ENCODE data around the gene SFI1.
"Not testable (repeated sequence)": the region's sequence is repeated elsewhere in the genome, so short reads cannot be mapped to it uniquely, and the experiment has no call there.

SFI1 gene

DNA sequence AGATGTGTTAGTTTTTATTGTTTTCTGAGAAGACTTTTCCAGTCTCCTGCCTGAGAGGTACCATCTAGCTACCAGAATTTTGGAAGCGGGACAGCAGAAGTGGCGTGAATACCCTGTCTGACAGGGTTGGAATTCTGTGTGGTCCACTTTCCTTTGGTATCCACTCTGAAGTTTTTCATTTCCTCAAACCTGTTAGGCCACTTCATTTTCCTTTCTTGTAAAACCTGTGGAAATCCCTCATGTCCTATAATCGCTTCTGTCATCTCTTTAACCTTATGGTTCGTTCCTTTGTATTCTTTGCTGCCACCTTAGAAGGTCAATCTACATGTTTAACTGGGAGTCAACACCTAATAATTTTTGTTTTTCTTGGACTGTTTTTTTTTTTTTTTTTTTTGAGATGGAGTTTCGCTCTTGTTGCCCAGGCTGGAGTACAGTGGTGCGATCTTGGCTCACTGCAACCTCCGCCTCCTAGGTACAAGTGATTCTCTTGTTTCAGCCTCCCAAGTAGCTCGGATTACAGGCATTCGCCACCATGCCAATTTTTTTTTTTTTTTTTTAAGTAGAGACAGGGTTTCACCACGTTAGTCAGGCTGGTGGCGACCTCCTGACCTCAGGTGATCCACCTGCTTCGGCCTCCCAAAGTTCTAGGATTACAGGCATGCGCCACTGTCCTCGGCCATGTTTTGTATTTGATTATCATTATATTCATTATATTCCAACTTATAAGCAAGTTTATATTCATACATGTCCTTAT is 7.1 kb downstream of the SFI1 start:
- TF ChIP-seq, protein P1, sequence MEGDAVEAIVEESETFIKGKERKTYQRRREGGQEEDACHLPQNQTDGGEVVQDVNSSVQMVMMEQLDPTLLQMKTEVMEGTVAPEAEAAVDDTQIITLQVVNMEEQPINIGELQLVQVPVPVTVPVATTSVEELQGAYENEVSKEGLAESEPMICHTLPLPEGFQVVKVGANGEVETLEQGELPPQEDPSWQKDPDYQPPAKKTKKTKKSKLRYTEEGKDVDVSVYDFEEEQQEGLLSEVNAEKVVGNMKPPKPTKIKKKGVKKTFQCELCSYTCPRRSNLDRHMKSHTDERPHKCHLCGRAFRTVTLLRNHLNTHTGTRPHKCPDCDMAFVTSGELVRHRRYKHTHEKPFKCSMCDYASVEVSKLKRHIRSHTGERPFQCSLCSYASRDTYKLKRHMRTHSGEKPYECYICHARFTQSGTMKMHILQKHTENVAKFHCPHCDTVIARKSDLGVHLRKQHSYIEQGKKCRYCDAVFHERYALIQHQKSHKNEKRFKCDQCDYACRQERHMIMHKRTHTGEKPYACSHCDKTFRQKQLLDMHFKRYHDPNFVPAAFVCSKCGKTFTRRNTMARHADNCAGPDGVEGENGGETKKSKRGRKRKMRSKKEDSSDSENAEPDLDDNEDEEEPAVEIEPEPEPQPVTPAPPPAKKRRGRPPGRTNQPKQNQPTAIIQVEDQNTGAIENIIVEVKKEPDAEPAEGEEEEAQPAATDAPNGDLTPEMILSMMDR (IDR thresholded peaks at IDR 0.05; ENCODE audit: insufficient read depth, missing control alignments), result no peak
- no peak for DNase-seq (ENCODE audit: insufficient read length, low spot score)
- FAIRE-seq, result no peak

DNA sequence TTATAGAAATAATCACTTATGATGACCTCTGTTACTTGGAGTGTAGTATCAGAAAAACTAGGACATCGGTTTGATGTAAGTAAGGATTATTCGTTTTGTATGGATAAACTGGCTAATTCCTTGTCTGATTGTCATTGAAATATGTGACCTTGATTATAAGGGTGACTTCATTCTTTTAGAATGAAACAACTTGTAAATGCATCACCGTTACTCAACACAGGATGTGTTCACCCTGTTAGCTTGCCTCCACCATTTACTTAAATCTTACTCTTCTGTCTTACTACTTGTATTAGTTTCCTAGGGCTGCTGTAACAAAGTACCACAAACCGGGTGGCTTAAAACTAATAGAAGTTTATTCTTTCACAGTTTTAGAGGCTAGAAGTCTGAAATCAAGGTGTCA is 7.9 kb downstream of the SFI1 start:
- TF ChIP-seq, protein P1 (IDR thresholded peaks at IDR 0.05; ENCODE audit: insufficient read depth, missing control alignments), result no peak
- DNase-seq (ENCODE audit: insufficient read length, low spot score) (no peak), FAIRE-seq (no peak)

DNA sequence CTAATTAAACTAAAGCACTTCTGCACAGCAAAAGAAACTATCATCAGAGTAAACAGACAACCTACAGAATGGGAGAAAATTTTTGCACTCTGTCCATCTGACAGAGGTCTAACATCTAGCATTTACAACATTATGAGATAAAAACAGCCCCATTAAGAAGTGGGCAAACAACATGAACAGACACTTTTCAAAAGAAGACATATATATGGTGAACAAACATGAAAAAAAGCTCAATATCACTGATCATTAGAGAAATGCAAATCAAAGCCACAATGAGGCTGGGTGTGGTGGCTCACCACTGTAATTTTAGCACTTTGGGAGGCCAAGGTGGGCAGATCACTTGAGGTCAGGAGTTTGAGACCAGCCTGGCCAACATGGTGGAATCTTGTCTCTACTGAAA is 11.2 kb downstream of the SFI1 start:
- DNase-seq (ENCODE audit: insufficient read length, low spot score); FAIRE-seq: not testable (repeated sequence)

DNA sequence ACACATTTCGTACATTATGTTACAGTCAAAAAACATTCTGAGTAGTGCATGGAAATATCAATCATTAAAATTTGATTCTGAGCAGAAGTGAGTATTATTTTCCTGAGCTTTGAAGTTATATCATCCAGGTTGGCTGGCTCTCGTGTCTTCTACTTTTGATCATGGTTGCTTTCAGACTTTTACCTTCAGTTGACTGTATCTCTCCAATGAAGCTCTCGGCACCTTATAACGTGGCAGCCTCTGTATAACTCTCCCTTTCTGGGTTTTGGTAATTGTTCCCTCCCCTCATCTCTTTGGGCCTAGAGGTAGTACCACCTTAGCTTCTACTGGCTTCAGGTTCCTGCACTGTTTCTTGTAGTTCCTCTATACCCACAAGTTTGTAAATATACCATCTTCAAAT is 12.2 kb downstream of the SFI1 start:
- no peak for FAIRE-seq
- no peak for DNase-seq (ENCODE audit: insufficient read length, low spot score)
- TF ChIP-seq, protein P1 (IDR thresholded peaks at IDR 0.05; ENCODE audit: insufficient read depth, missing control alignments), result no peak

DNA sequence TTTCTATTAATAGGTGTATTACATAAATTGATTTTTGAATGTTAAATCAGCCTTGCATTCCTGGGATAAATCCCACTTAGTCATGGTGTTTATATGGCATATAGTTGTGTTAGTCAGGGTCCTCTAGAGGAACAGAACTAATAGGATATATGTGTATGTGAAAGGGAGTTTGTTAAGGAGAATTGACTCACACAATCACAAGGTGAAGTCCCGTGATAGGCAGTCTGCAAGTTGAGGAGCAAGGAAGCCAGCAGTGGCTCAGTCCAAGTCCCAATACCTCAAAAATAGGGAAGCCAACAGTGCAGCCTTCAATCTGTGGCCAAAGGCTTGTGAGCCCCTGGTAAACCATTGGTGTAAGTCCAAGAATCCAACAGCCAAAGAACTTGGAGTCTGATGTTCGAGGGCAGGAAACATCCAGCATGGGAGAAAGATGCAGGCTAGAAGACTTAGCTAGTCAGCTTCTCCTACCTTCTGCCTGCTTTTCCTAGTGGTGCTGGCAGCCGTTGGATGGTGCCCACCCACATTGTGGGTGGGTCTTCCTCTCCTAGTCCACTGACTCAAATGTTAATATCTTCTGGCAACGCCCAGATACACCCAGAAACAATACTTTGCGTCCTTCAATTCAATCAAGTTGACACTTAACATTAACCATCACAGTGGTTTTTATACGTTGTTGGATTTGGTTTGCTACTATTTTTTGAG is 12.9 kb downstream of the SFI1 start:
- no peak for DNase-seq (ENCODE audit: insufficient read length, low spot score)
- TF ChIP-seq, protein P1 (IDR thresholded peaks at IDR 0.05; ENCODE audit: insufficient read depth, missing control alignments), result no peak
- FAIRE-seq, result no peak

DNA sequence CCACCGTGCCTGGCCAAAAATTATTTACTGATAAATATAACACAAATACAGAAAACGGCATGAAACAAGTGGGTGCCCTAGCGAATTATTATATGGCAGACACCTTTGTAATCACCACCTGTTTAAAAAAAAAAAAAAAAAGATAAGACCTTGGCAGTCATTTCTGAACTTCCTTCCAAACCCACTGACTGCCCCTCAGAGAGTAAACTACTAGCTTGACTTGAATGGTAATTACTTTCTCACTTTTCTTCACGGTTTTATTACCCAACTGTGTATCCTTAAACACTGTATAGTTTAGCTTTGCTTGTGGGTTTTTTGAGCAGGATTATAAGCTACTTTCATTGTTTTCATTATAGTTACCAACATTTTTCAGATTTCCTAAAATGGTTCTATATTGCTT is 23.7 kb downstream of the SFI1 start:
- FAIRE-seq (no peak), DNase-seq (ENCODE audit: insufficient read length, low spot score) (no peak)
- TF ChIP-seq, protein P1 (IDR thresholded peaks at IDR 0.05; ENCODE audit: insufficient read depth, missing control alignments), result no peak

DNA sequence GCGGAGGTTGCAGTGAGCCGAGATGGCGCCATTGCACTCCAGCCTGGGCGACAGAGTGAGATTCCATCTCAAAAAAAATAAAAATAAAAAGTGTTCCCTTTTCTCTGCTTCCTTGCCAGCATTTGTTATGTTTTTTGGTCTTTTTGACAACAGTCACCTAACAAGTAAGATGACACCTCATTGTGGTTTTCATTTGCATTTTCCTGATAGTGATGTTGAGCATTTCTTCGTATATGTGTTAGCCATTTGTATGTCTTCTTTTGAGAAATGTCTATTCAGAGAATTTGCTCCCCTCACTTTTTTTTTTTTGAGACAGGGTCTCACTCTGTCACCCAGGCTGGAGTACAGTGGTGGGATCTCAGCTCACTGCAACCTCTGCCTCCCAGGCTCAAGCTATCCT is 27.8 kb downstream of the SFI1 start:
- DNase-seq (ENCODE audit: insufficient read length, low spot score); FAIRE-seq: not testable (repeated sequence)

DNA sequence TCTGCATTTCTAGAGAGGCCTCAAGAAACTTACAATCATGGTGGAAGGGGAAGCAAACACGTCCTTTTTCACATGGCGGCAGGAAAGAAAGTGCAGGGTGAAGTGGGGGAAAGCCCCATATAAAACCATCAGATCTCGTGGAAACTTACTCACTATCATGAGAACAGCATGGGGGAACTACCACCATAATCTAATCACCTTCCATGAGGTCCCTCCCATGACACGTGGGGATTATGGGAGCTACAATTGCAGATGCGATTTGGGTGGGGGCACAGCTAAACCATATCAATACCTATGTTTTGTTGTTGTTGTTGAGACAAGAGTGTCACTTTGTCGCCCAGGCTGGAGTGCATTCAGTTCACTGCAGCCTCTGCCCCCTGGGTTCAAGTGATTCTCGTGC is 29.9 kb downstream of the SFI1 start:
- TF ChIP-seq, protein P1 (IDR thresholded peaks at IDR 0.05; ENCODE audit: insufficient read depth, missing control alignments), result no peak
- FAIRE-seq, result no peak
- no peak for DNase-seq (ENCODE audit: insufficient read length, low spot score)

Data from D721Med (cell line).